ENCODE results near the gene GID8. TPM values are rescaled to one million over a fixed set of nuclear protein-coding genes. Genes with fewer than 3 reads are reported as not detected.

Gene GID8
- total RNA-seq, 1 donor from 2014 or later = 32.9 TPM

DNA sequence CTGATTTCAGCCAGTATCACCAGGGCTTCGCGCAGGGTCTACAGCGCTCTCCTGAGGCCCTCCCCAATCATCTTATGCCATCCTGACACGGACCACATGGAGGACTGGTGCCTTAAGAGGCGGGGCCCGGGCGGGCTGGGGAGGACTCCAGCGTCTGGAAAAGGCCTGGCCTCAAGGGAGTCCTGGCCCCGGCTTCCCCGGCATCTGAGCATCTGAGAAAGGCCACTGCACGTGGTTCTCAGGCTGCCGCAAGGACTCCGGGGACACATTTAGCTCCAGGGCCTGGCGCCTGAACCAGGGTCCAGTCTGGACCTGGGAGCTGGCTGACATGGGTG lies 47.5 kb downstream of the GID8 start:
- no peak for DNase-seq (ENCODE audit: low spot score)

GRCh38 chr20:62986257-62986800 lies 48.4 kb downstream of the GID8 start:
- no peak for DNase-seq (ENCODE audit: low spot score)

DNA sequence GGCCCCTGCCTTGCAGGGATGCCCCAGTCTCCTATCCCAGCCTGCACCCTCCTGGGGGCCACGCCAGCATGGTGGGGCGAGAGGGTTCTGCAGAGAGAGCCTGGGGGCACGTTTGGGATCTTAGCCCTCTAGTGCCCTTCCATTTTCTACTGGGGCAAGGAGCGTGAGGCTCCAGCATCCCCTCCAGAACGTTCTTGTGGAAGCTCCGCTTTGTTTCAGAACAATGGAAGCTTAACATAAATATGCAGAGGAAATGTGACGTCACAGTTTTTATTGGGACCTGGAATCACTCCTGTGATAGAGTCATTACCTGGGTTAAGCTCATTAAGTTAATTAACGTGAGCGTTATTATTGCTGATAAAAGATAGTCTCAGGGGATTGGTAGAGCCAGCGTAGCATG lies 49.2 kb downstream of the GID8 start:
- no peak for DNase-seq (ENCODE audit: low spot score)

- DNase-seq (ENCODE audit: low spot score) = no peak
Measured at GRCh38 chr20:62989201-62989601, 51.3 kb downstream of the GID8 start.

DNA sequence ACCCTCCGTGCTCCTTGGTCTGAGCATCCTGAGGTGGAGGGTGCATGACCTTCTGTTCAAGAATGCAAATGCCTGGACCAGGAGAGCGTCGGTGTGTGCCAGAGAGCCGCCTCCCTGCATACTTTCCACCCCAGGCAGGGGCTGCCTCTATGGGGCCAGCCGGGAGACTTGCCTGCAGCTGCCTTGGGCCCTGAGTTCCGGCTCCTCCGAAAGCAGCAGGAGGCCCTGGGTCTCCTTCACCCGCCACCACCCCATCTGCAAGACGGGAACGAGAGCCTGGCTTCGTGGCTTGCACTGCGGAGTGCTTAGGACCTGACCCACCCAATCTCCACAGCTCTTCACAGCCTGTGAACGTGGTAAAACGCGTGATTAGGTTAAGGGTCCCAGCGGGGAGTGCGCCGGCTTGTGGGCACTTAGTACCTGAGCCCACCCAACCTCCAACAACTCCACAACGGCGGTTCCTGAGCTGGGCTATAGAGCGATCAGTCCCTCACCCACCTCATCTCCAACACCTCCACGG lies 52.4 kb downstream of the GID8 start:
- no peak for DNase-seq (ENCODE audit: low spot score)

DNA sequence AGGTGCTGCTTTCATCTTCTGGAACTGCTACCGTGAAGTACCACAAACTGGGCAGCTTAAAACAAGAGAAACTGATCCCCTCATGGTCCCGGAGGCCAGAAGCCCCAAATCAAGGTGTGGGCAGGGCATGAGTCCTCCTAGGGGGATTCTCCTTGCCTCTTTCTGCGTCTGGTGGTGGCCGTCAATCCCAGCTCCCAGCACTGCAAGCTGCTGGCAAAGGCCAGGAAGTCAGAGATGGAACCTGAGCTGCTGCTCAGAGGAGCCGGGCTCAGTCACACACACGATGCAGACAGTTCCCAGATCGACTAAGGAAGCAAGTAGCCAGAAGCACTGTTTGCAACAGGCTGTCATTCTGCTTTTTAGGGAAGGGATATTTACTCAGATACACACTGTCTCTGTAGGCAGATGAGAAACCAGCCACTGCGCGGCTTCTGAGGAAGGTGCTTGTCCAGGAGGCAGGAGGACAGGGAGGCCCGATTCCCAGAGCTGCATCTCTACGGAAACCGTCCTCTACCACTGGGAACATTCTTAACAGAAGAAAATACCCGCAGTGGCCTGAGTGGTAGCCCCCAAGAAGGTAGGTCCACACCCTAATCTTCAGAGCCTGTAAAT lies 53.4 kb downstream of the GID8 start:
- no peak for DNase-seq (ENCODE audit: low spot score)

- DNase-seq (ENCODE audit: low spot score) = no peak
Measured at GRCh38 chr20:62991863-62992262, 53.9 kb downstream of the GID8 start.

DNA sequence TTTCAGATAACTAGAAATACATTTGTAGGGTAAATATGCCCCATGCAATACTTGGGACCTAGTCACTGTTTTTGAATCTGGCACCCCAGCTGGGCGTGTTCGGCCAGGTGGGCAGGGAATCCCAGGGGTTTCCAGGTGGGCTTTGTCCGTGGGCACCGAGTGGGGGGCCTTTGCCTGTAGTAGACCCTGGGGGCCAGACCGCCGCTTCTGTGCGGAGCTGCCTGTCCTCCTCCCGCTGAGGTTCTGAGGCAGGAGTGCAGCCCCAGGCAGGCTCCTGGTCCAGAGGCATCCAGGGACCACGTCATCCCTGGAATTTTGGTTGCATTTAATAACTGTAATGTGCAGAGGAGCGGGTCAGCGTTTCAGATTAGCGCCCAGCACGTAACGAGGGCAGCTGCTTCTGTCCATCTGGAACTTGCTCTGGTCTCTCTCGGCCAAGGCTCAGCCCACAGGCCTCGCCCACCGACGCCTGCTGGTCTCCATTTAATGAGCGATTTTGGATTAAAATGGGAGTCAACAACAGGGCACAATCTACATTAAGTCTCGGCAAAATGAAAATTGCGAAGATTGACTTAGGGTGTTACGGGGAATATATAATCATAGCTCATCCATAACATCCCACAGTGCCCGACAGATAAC lies 56.0 kb downstream of the GID8 start:
- no peak for DNase-seq (ENCODE audit: low spot score)

DNA sequence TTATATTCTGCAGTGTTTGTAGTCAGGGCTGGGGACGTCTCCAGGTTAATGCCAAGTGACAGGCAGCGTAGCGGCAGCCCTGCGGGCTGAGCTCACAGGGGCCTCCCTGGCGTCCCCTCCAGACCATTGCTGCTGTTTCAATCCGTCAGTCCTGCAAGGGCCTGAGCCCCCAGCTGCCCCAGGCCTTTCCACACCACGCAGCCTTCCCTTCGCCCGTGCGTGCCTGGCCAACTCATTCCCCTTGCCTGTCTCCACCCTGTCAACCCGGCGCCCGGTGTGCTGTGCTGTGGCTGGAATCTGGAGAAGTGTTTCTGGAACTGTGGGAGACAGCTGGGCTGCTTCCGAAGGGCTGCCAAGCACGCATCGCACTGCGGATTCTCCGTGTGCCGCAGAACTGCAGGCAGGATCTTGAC lies 56.9 kb downstream of the GID8 start:
- DNase-seq (ENCODE audit: low spot score) = no peak

DNA sequence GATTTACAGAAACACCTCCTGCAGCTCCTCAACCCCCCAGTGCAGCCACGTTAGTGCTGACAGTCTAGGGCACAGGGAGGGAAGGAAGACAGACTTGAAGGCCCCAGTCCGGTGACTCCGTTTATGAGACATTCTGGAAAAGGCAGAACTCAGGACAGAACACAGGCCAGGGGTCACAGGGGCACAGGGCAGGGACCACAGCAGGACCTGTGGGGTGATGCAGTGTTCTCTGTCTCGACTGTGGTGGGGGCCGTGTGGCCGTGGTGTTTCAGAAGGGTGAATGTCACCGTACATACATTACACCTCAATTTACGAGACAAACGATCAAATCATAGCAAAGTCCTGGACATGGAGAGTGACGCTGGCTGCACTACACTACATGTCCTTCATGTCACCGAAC lies 57.5 kb downstream of the GID8 start:
- DNase-seq (ENCODE audit: low spot score) = no peak

- no peak for DNase-seq (ENCODE audit: low spot score)
Measured at GRCh38 chr20:62995898-62996595, 58.1 kb downstream of the GID8 start.

GRCh38 chr20:62996596-62996982 lies 58.6 kb downstream of the GID8 start:
- DNase-seq (ENCODE audit: low spot score) = no peak

GRCh38 chr20:62997417-62998035 lies 59.6 kb downstream of the GID8 start:
- DNase-seq (ENCODE audit: low spot score) = no peak

Other genes starting within 250 kb of the GID8 start
- gene NTSR1, start 229.3 kb upstream of the GID8 start, total RNA-seq = 0.40 TPM
- 8.9 TPM for gene MRGBP, start 141.7 kb upstream of the GID8 start, total RNA-seq
- 50.8 TPM for gene OGFR, start 133.3 kb upstream of the GID8 start, total RNA-seq
- gene COL9A3, start 121.1 kb upstream of the GID8 start, total RNA-seq = 3.6 TPM
- gene TCFL5, start 76.3 kb upstream of the GID8 start, total RNA-seq = 8.2 TPM
- 61.1 TPM for gene DIDO1, start 11.6 kb upstream of the GID8 start, total RNA-seq
- gene SLC17A9, start 14.6 kb downstream of the GID8 start, total RNA-seq = 19.8 TPM
- not detected for gene BHLHE23, start 68.8 kb downstream of the GID8 start, total RNA-seq

Measured in mucosa of gallbladder (tissue), 1 donor.